Motor neuron (in vitro differentiated cells): ENCODE data around the gene BCAS1. TPM values are rescaled to one million over a fixed set of nuclear protein-coding genes. Genes with fewer than 3 reads are reported as not detected.

ENCODE experiments used
- ATAC-seq, 8 experiments: fragments of 200-7000 bp; cut with Tn5 transposase; replicated peaks in 6 of 8; 2 replicates each; pipeline ENCODE4 v1.8.0; 2021; ENCODE audit warnings: mild to moderate bottlenecking in 8 of 8, moderate library complexity in 8 of 8
- H3K27ac ChIP-seq, 2 donors: fragments of 250-450 bp; sonication (Bioruptor Pico); 2 replicates each; pipeline ENCODE4 v1.9.0; 2021; ENCODE audit warnings: antibody characterized with exemption in 2 of 2, mild to moderate bottlenecking in 2 of 2, moderate library complexity in 1 of 2
- H3K4me1 ChIP-seq, 2 donors: fragments of 250-450 bp; sonication (Bioruptor Pico); replicated peaks in 1 of 2; 2 replicates each; pipeline ENCODE4 v1.6.1; 2021; ENCODE audit warnings: antibody characterized with exemption in 2 of 2, mild to moderate bottlenecking in 2 of 2, moderate library complexity in 1 of 2
- H3K4me3 ChIP-seq, 5 donors: fragments of 250-450 bp; sonication (Bioruptor Pico); 2 replicates each; pipeline ENCODE4 v1.9.0; 2021; ENCODE audit warnings: antibody characterized with exemption in 5 of 5, mild to moderate bottlenecking in 5 of 5, moderate library complexity in 4 of 5
- WGBS, 10 experiments: fragments of 450-650 bp; shearing (Covaris generic); methylation state at CpG; one replicate each; pipeline ENCODE4 v1.0.0; 2022; 5-methylcytosine and 5-hydroxymethylcytosine counted together
- in situ Hi-C, 9 experiments: fragments of 400-800 bp; cut with MboI; loops; one replicate each; pipeline ENCODE4 v1.15.0; 2021; ENCODE audit warnings: low sequenced_read_pairs in 9 of 9, low pct_unique_long_range_greater_than_20kb in 2 of 9; ENCODE audit not compliant: unreplicated experiment in 9 of 9
- total RNA-seq, 8 experiments: library from RNA; unstranded; fragments of 300-600 nt; gene quantifications; 2 replicates each; pipeline versions ENCODE4 v1.2.3 to v1.2.4, GENCODE V29; 2022

Gene BCAS1
- total RNA-seq, 8 experiments from 2014 or later: 0.05 to 1.3 (median 0.28) TPM

DNA sequence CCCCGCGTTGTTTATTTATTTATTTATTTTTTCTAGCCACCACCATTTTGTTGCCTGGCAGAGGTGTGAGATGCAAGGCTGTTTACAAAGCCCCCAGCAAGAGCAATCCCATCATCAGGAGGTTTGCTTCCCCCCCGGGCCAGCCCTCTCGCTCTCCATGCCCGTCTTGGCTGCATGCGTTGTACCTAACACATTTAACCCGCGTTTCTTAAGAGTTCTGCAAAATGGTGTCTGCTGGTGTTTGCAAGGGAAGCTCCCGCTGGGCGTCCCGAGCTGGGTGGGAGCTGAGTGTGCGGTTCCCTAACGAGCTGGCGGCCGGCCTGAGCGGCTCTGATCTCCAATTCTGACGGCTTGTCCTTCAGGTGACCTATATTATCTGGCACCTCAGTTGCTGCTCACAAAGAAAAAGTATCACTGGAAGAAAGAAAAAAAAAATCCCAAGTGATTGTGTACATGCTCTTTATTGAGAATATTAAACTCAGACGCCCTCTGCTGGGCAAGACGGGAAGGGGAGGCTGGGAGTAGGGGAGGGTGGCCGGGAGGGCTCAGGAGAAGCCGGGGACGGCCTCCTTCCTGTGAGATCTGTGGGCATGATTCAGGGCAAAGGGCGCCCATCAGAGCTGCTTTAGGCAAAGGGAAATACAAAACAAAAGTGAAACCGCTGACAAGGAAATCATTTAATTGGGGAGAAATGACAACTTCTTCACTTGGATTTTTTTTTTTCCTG, 154.8 kb downstream of the BCAS1 start:
- WGBS, 10 experiments: 0 to 3% (median 0%) methylated on average over 1 to 13 of the region's 24 CpGs; no CpG with 5 or more reads in 4 of the 10 experiments
- peaks cover 27 to 31% of the 10 kb centered on the region in 2 donors for H3K4me1 ChIP-seq
- peak overlapping the region; percentile 62 to 80 for H3K27ac ChIP-seq
- ATAC-seq: peak; percentile 64 to 96 (median 90)
- in situ Hi-C loops: loop anchor here in 2 of 9 experiments (10.0 to 25.0 kb wide), 2 partner anchors 328 to 341 kb away; partner anchors contain the start of gene ZNF217 (in 1 of the 2)
- peak overlapping the region; percentile 34 to 55 (median 36) for H3K4me3 ChIP-seq

DNA sequence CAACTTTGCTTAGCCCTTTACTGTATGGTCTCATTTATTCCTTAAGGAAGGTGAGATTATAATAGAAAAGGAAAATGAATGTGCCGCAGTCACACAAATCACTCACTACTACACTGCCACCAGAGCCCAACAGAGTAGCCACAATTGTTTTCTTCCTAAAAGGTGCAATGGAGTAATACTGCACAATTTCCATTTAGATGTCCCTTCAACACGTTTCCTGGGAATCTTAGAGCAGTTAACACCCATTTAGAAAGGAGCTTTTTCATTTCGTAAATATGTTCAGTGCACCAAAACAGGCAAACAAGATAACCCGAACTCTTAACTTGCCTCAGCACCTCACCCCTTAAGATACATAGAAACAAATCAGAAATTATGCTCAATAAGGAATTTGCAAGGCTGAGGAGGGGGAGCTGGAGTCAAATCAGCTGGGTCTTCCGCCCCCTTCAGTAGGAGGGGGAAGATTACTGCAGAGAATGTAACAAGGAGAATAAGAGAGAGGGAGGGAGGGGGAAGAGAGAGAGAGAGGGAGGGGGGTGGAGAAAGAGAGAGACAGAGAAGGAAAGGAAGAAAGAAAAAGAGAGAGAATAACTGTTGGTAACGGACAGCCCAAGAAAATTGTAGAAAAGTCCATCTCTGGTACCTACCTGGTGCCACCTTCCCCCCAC, 155.5 kb downstream of the BCAS1 start:
- Histone ChIP-seq H3K4me3 (peak overlapping the region; percentile 34 to 55 (median 36)), H3K4me1 (peaks cover 27 to 31% of the 10 kb centered on the region in 2 donors), H3K27ac (peak overlapping the region; percentile 62 to 80)
- WGBS, 10 experiments: 6 to 80% (median 38%) methylated on average over 1 to 5 of the region's 6 CpGs; no CpG with 5 or more reads in 1 of the 10 experiments
- in situ Hi-C loops: loop anchor here in 2 of 9 experiments (10.0 to 25.0 kb wide), 2 partner anchors 328 to 340 kb away; partner anchors contain the start of gene ZNF217 (in 1 of the 2)
- peak in 6 of 8 experiments; percentile 9 to 43 (median 36) for ATAC-seq

DNA sequence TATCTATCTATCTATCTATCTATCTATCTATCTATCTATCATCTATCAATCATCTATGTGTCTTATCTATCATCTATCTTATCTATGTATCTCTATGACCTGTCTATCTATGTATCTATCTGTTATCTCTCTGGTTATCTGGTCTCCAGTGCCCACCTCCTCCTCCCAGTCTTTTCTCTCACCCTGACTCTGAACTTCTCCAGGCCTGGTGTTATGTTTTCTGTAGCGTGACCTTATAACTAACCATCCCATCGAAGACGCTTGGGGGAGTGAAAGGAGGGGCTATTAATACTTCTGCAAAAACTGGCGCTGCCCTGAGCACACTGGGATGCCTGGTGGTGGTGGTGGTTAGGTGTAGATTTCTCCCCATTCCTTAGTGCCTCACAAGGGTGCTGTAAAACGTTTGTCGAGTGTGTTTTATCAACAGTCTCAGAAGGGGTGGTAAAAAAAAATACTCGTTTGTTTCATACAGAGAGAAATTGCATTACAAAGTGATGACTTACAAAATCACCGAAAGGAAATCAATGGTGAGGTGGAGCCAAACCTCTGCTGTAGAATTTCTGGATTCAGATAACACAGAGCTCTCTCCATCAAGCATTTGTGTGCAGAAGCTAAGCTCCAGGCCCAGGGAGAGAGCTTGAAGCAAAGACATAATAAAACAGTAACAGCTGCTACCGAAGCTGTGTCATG, 156.2 kb downstream of the BCAS1 start:
- peaks cover 27 to 31% of the 10 kb centered on the region in 2 donors for H3K4me1 ChIP-seq
- peak in 5 of 8 experiments; percentile 12 to 39 (median 21) for ATAC-seq
- in situ Hi-C loops: loop anchor here in 2 of 9 experiments (10.0 to 25.0 kb wide), 2 partner anchors 327 to 339 kb away; partner anchors contain the start of gene ZNF217 (in 1 of the 2)
- 42 to 80% (median 56%) methylated on average over 1 to 9 of the region's 9 CpGs for WGBS, 10 experiments
- peak overlapping the region; percentile 54 to 57 for H3K27ac ChIP-seq
- H3K4me3 ChIP-seq: no peak overlapping the region

DNA sequence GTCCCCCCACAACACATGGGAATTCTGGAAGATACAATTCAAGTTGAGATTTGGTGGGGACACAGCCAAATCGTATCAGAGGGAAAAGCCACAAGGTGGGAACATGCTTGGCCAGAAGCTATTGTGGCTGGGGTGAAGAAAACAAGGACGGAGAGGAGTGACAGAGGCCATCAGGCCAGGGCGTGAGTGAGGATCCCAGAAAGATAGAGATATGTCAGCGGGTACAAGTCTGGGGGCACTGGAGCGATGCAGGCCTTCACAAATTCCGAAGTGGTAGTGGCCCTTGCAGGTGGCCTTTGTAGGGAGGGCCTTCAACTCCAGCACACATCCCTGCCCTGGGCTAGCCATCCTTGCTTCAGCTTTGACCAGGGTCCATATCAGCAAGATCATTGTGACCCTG, 159.1 kb downstream of the BCAS1 start:
- no peak for ATAC-seq
- Histone ChIP-seq H3K27ac (no peak overlapping the region), H3K4me1 (peaks cover 14 to 17% of the 10 kb centered on the region in 2 donors), H3K4me3 (no peak overlapping the region)
- 20 to 100% (median 75%) methylated on average over 1 to 5 of the region's 6 CpGs; no CpG with 5 or more reads in 4 of the 10 experiments for WGBS, 10 experiments
- in situ Hi-C loops: loop anchor here in 2 of 9 experiments (10.0 to 25.0 kb wide), 2 partner anchors 324 to 336 kb away; partner anchors contain the start of gene ZNF217 (in 1 of the 2)

DNA sequence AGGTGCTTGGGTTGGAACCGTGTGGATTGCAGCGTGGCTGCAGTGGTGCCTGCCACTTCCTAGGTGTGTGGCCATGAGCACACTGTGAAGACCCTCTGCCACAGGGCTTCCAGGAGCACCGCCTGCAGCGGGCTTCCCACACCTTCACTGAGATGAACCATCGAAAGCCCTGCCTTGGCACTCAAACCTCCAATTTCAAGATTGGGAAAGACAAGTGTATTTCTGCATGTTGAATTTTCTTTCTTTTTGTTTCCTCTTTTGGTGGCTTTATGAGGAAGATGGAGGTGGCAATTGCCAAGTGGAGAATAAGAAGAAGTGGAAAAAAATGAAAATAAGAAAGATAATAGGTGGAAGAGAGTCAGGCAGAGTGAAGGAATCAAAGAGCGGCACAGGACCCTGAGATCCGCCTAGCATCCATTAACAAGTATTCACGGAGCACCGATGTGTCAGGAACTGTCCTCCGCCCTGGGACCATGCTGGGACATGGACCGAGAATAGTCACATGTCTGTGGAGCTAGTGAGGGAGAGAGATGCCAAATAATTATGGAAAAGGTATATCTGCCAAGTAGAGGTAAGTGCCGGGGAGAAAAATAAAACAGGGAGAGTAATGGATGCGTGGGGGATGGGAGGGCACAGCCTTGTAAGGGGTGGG, 159.9 kb downstream of the BCAS1 start:
- no peak overlapping the region for H3K4me3 ChIP-seq
- WGBS, 10 experiments: 92 to 100% (median 97%) methylated on average over 2 to 11 of the region's 13 CpGs
- H3K4me1 ChIP-seq: peaks cover 11 to 13% of the 10 kb centered on the region in 2 donors
- no peak for ATAC-seq
- in situ Hi-C loops: loop anchor here in 2 of 9 experiments (10.0 to 25.0 kb wide), 2 partner anchors 323 to 336 kb away; partner anchors contain the start of gene ZNF217 (in 1 of the 2)
- H3K27ac ChIP-seq: no peak overlapping the region

DNA sequence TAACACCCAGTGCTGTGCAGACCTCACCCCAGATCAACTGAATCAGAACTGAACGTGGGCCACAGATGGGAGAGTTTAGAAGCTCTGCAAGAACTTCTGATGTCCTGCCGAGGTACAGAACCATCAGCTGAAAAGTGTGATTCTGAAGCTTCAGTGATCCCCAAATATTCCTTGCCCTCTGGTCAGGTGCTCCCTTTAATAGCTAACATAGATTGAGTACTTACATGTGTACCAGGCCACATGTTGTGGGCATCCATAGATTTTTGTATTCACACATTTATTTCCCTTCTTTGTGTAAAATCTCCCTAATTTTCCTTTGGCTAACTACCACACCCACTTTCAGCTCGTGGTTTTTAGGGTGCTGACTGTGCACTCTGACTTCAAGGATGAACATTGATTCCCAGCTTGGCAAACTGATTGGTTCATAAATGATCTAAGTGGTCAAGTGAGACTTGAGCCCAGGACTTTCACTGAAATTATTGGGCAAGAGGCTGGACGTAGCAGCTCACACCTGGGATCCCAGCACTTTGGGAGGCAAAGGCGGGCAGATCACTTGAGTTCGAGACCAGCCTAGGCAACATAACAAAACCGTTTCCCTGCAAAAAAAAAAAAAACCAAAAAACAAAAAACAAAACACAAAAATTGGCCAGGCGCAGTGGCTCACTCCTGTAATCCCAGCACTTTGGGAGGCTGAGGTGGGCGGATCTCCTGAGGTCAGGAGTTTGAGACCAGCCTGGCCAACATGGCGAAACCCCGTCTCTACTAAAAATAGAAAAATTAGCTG, 162.2 kb downstream of the BCAS1 start:
- H3K4me3 ChIP-seq: no peak overlapping the region
- in situ Hi-C loops: loop anchor here in 1 of 9 experiments (25.0 kb wide), 1 partner anchor 321 kb away; the partner anchor contains the start of gene ZNF217
- WGBS, 10 experiments: 10 to 100% (median 93%) methylated on average over 1 to 9 of the region's 11 CpGs
- no peak overlapping the region for H3K27ac ChIP-seq
- no peak for ATAC-seq
- no peaks in the 10 kb centered on the region for H3K4me1 ChIP-seq

DNA sequence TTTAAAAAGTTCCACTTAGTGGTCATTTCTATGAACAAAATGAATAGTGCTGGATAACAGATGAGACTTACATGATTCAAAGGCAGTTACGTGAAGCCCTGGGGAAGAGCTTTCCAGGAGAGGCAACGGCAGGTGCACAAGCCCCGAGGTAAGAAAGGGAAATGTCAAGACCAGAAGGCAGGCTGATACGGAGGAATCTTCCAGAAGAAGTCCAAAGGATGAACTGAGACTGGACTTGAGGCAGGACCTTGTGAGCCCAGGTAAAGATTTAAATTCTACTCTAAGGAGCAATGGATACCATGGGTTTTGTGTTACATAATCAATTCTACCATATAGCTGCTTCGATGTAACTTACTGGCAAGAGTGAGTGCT, 164.6 kb downstream of the BCAS1 start:
- WGBS, 10 experiments: 60 to 100% (median 97%) methylated on average over 1 to 5 of the region's 5 CpGs; no CpG with 5 or more reads in 1 of the 10 experiments
- H3K27ac ChIP-seq: no peak overlapping the region
- H3K4me1 ChIP-seq: peaks cover 3 to 9% of the 10 kb centered on the region in 2 donors
- no peak overlapping the region for H3K4me3 ChIP-seq
- in situ Hi-C loops: loop anchor here in 1 of 9 experiments (25.0 kb wide), 1 partner anchor 319 kb away; the partner anchor contains the start of gene ZNF217
- ATAC-seq: no peak

DNA sequence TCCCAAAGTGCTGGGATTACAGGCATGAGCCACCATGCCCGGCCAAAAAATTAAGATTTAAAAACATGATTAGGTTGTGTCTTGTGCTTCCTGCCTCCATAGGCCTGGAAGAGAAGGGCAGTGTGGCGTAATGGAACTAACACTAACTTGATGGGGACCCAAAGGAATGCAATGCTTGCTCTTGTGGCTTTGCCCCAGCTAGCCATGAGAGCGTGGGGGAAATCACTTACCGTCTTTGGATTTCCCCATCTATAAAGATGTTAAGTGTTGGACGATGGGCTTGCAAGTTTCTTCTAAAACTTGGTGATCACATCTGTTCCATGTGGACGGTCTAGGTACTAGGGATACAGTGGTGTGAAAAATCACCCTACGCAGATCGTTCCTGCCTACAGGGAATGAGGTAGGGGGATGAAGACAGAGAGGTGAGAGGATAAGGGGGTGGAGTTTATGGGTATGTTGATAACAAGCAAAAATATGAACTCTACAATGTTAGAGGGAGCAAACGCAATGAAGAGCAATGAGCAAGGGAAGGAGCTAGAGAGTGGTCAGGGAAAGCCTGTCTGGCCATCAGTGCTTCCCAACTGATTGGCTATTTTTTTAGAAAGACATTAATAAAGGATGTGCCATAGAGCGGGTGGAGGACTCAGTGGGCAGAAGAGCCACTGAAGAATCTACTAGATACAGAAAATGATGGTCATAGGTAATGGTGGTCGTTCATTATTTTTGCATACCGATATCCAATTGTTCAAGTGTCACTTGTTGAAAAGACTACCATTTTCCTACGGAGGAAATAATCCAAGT, 165.2 kb downstream of the BCAS1 start:
- no peak overlapping the region for H3K4me3 ChIP-seq
- peaks cover 8 to 15% of the 10 kb centered on the region in 2 donors for H3K4me1 ChIP-seq
- no peak for ATAC-seq
- no peak overlapping the region for H3K27ac ChIP-seq
- WGBS, 10 experiments: 91 to 98% (median 95%) methylated on average over 4 to 12 of the region's 13 CpGs; no CpG with 5 or more reads in 1 of the 10 experiments
- in situ Hi-C loops: loop anchor here in 1 of 9 experiments (25.0 kb wide), 1 partner anchor 318 kb away; the partner anchor contains the start of gene ZNF217

DNA sequence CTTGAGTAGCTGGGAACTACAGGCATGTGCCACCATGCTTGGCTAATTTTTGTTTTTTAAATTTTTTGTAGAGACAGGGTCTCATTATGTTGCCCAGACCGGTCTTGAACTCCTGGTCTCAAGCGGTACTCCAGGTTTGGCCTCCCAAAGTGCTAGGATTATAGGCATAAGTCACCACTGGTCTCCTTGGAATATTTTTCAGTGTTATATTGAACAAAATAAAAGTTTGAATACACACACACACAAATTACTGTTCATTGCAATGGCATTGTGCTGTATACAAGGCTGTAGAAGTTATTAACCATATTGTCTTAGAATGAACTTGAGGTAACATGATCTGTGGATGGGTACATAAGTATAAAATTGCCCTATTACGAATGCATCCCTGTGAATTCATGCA, 166.1 kb downstream of the BCAS1 start:
- Histone ChIP-seq H3K4me1 (peaks cover 15 to 24% of the 10 kb centered on the region in 2 donors), H3K27ac (no peak overlapping the region), H3K4me3 (no peak overlapping the region)
- no peak for ATAC-seq
- in situ Hi-C loops: loop anchor here in 1 of 9 experiments (25.0 kb wide), 1 partner anchor 317 kb away; the partner anchor contains the start of gene ZNF217
- WGBS, 10 experiments: 90 to 100% (median 95%) methylated on average over 1 to 3 of the region's 3 CpGs; no CpG with 5 or more reads in 3 of the 10 experiments

DNA sequence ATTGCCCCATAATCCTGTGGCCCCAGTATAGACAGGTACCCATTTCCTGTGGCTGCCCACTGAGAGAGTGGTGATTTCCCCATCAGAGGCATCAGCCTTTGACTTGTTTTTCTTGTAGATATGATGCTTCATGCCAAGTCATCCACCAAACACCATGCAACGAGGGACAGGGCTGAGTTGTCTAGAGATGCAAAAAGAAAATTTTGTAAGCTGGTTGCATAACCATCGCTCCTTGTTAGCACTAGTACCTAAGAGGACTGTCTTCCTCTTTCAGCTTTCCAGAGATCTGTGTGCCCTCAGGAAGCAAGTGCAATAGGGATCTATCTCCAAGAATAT, 166.8 kb downstream of the BCAS1 start:
- WGBS, 10 experiments: 0 to 100% (median 88%) methylated on average over 1 to 2 of the region's 2 CpGs; no CpG with 5 or more reads in 4 of the 10 experiments
- H3K27ac ChIP-seq: no peak overlapping the region
- in situ Hi-C loops: loop anchor here in 1 of 9 experiments (25.0 kb wide), 1 partner anchor 316 kb away; the partner anchor contains the start of gene ZNF217
- no peak for ATAC-seq
- peaks cover 19 to 30% of the 10 kb centered on the region in 2 donors for H3K4me1 ChIP-seq
- no peak overlapping the region for H3K4me3 ChIP-seq
